GM21717 (cell line): Measurements from ENCODE around the gene FAM43B.

ENCODE experiments used
- ATAC-seq: cut with Tn5 transposase; IDR thresholded peaks from one replicate; pipeline ENCODE4 v1.9.1; 2021; ENCODE audit warnings: mild to moderate bottlenecking, moderate library complexity; ENCODE audit not compliant: unreplicated experiment

FAM43B gene

GRCh38 chr1:20551161-20551560 lies 1.2 kb upstream of the FAM43B start:
- no peak for ATAC-seq

- no peak for ATAC-seq
Observed at GRCh38 chr1:20552728-20553445, 514 bp downstream of the FAM43B start.

- no peak for ATAC-seq
Observed at GRCh38 chr1:20555025-20555757, 2.8 kb downstream of the FAM43B start.

- ATAC-seq = no peak
Observed at GRCh38 chr1:20555758-20556120, 3.4 kb downstream of the FAM43B start.

- ATAC-seq = no peak
Observed at GRCh38 chr1:20558191-20558590, 5.8 kb downstream of the FAM43B start.

- no peak for ATAC-seq
Observed at GRCh38 chr1:20560966-20561365, 8.6 kb downstream of the FAM43B start.

- ATAC-seq = no peak
Observed at GRCh38 chr1:20565234-20565633, 12.9 kb downstream of the FAM43B start.

- no peak for ATAC-seq
Observed at GRCh38 chr1:20569523-20570098, 17.2 kb downstream of the FAM43B start.

GRCh38 chr1:20571427-20571826 lies 19.1 kb downstream of the FAM43B start:
- ATAC-seq = no peak

- no peak for ATAC-seq
Observed at GRCh38 chr1:20573987-20574386, 21.6 kb downstream of the FAM43B start.

- no peak for ATAC-seq
Observed at GRCh38 chr1:20574686-20575540, 22.5 kb downstream of the FAM43B start.

- no peak for ATAC-seq
Observed at GRCh38 chr1:20575541-20576336, 23.4 kb downstream of the FAM43B start.

- ATAC-seq = no peak
Observed at GRCh38 chr1:20578062-20578461, 25.7 kb downstream of the FAM43B start.

GRCh38 chr1:20578721-20579395 lies 26.5 kb downstream of the FAM43B start:
- ATAC-seq = no peak

- ATAC-seq = no peak
Observed at GRCh38 chr1:20584890-20585289, 32.5 kb downstream of the FAM43B start.

GRCh38 chr1:20586953-20587660 lies 34.7 kb downstream of the FAM43B start:
- ATAC-seq = no peak

GRCh38 chr1:20587661-20588053 lies 35.3 kb downstream of the FAM43B start:
- ATAC-seq = no peak

- no peak for ATAC-seq
Observed at GRCh38 chr1:20588634-20589225, 36.4 kb downstream of the FAM43B start, which contains the start of gene CDA. Gene CDA (plus strand): TSS chr1:20589097. CDS start chr1:20589130, 33 bp downstream.
